ENCODE data around the gene C11orf86.

DNA sequence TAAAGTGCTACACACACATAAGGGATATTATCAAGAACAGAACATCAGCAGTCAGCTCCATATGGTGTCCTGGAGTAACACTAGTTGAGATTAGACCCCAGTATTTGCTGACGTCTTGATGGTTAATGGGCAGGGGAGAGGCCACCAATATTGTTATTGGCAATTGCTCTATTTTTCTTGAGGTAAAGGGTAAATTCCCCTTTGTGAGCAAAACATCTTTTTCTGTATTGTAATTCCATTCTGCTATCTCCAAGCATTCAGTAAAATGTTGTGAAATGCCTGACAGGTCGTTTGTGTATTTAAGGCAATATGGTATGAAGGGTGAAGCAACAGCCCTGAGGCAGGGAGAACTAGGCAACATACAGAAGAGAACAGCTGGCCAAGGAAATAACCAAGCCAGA, 38.8 kb upstream of the C11orf86 start:
- TF ChIP-seq YY1 (IDR thresholded peaks at IDR 0.05; ENCODE audit: insufficient read depth, insufficient read length) (no peak), ZNF274 (IDR thresholded peaks at IDR 0.05; ENCODE audit: low read depth, low read length) (no peak), SUZ12 (IDR thresholded peaks at IDR 0.05; ENCODE audit: extremely low read depth, insufficient read depth, insufficient read length) (no peak)
